ENCODE data around the gene MC1R. TPM values are rescaled to one million over a fixed set of nuclear protein-coding genes. Genes with fewer than 3 reads are reported as not detected.

Gene MC1R
- total RNA-seq, 1 experiment from 2014 or later: 13.4 TPM

DNA sequence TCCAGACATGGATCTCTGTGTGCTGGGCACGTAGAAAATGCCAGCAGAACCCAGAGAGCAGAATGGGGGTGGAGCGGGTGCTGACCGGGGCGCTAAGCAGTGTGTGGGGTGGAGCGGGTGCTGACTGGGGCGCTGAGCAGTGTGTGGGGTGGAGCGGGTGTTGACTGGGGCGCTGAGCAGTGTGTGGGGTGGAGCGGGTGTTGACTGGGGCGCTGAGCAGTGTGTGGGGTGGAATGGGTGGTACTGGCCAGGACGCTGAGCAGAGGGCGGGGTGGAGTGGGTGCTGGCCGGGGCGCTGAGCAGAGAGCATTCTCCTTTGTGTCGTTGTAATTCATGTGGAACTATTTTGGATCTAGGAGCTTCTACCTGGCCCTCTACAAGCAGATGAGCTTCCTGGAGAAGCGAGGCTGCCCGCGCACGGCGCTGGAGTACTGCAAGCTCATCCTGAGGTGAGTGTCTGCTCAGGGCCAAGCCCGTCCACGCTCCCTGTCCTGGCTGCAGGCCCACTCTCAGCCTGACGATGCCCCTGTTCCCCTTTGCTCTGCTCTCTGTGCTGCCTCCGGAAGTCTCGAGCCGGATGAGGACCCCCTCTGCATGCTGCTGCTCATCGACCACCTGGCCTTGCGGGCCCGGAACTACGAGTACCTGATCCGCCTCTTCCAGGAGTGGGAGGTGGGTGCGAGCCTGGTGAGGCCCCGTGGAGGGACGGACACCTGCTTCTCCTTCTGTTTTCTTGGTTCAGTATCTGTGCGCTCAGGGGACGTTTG is 20.3 kb upstream of the MC1R start:
- DNase-seq (ENCODE audit: low spot score): no peak
- TF ChIP-seq, protein P1, sequence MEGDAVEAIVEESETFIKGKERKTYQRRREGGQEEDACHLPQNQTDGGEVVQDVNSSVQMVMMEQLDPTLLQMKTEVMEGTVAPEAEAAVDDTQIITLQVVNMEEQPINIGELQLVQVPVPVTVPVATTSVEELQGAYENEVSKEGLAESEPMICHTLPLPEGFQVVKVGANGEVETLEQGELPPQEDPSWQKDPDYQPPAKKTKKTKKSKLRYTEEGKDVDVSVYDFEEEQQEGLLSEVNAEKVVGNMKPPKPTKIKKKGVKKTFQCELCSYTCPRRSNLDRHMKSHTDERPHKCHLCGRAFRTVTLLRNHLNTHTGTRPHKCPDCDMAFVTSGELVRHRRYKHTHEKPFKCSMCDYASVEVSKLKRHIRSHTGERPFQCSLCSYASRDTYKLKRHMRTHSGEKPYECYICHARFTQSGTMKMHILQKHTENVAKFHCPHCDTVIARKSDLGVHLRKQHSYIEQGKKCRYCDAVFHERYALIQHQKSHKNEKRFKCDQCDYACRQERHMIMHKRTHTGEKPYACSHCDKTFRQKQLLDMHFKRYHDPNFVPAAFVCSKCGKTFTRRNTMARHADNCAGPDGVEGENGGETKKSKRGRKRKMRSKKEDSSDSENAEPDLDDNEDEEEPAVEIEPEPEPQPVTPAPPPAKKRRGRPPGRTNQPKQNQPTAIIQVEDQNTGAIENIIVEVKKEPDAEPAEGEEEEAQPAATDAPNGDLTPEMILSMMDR (conservative IDR thresholded peaks at IDR 0.05; ENCODE audit: low read depth, low read length): no peak
- no peak for TF ChIP-seq EZH2 (IDR thresholded peaks at IDR 0.05; ENCODE audit: borderline replicate concordance, low read depth, low read length, poor library complexity, severe bottlenecking)
- POLR2A ChIA-PET (ENCODE audit: low non-redundant PET): no interaction called here
- Histone ChIP-seq H3K9me3 (ENCODE audit: low read depth, low read length, poor library complexity, severe bottlenecking) (no peaks in the 10 kb centered on the region), H3K4me1 (ENCODE audit: insufficient read depth, low read length, poor library complexity, severe bottlenecking) (no peaks in the 10 kb centered on the region), H3K4me3 (ENCODE audit: low read depth, low read length, poor library complexity, severe bottlenecking) (no peak overlapping the region), H3K27me3 (replicated peaks; ENCODE audit: insufficient read depth, low read depth, low read length, poor library complexity) (no peaks in the 10 kb centered on the region), H3K27ac (ENCODE audit: low read depth, low read length, poor library complexity, severe bottlenecking) (no peak overlapping the region), H3K36me3 (ENCODE audit: insufficient read depth, low read length, poor library complexity, severe bottlenecking) (peaks cover 63% of the 10 kb centered on the region)
- intact Hi-C loops (cut with micrococcal nuclease; ENCODE audit: unreplicated experiment): no loop called here
- CTCF ChIA-PET: no interaction called here
- no TSS peak for BruUV-seq (replicated peaks)

DNA sequence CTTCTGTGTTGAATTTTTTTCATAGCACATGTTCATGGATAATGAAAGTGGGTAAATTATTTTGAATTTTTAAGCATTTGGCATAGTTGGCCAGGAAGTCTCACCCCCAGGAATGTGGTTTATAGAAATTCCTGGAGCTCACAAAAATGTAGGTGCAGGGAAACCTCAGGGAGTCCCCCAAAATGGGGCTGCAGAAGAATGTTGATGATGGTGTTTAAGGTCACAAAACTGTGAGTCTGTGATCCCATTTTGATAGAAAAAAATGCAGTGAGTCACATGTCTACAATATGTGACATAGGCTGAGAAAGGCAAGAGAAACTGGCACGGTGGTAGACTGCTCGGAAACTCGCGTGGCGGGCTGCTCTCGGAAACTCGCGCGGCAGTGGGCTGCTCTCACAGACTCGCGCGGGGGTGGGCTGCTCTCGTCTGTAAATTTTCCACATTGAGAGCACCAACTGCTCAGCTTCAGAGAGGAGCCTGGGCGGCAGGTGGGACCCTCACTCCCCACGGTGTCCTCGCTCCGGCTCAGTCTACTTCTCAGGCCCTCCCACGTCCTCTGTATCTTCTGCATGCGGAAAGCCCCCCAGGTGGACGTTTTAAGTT is 18.7 kb upstream of the MC1R start:
- ChIA-PET POLR2A (ENCODE audit: low non-redundant PET) (no interaction called here), CTCF (no interaction called here)
- H3K4me3 ChIP-seq (ENCODE audit: low read depth, low read length, poor library complexity, severe bottlenecking): no peak overlapping the region
- H3K9me3 ChIP-seq (ENCODE audit: low read depth, low read length, poor library complexity, severe bottlenecking): no peaks in the 10 kb centered on the region
- H3K27ac ChIP-seq (ENCODE audit: low read depth, low read length, poor library complexity, severe bottlenecking): no peak overlapping the region
- no peak for DNase-seq (ENCODE audit: low spot score)
- H3K27me3 ChIP-seq (replicated peaks; ENCODE audit: insufficient read depth, low read depth, low read length, poor library complexity): no peaks in the 10 kb centered on the region
- no peak for TF ChIP-seq EZH2 (IDR thresholded peaks at IDR 0.05; ENCODE audit: borderline replicate concordance, low read depth, low read length, poor library complexity, severe bottlenecking)
- H3K4me1 ChIP-seq (ENCODE audit: insufficient read depth, low read length, poor library complexity, severe bottlenecking): no peaks in the 10 kb centered on the region
- no TSS peak for BruUV-seq (replicated peaks)
- intact Hi-C loops (cut with micrococcal nuclease; ENCODE audit: unreplicated experiment): no loop called here
- H3K36me3 ChIP-seq (ENCODE audit: insufficient read depth, low read length, poor library complexity, severe bottlenecking): peaks cover 70% of the 10 kb centered on the region

DNA sequence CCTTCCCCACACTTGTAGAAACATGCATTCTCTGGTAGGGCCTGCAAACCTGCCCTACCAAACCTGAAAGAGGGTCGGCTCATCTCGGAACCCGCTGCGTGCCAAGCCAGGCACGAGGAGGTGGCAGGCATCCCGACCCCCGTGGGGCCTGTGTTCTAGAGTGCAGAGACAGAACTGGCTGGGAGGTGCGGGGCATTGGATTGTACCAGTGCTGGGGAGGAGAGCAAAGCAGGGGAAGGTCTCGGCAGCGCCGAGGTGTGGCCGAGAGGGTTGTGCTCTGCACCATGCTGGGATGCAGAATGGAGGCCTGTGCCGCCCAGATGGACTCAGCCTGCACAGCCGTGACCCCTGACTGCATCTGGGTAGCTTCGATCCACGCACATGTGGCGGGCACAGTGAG is 17.8 kb upstream of the MC1R start:
- Histone ChIP-seq H3K4me1 (ENCODE audit: insufficient read depth, low read length, poor library complexity, severe bottlenecking) (no peaks in the 10 kb centered on the region), H3K36me3 (ENCODE audit: insufficient read depth, low read length, poor library complexity, severe bottlenecking) (peaks cover 64% of the 10 kb centered on the region), H3K27me3 (replicated peaks; ENCODE audit: insufficient read depth, low read depth, low read length, poor library complexity) (no peaks in the 10 kb centered on the region), H3K4me3 (ENCODE audit: low read depth, low read length, poor library complexity, severe bottlenecking) (no peak overlapping the region), H3K27ac (ENCODE audit: low read depth, low read length, poor library complexity, severe bottlenecking) (no peak overlapping the region), H3K9me3 (ENCODE audit: low read depth, low read length, poor library complexity, severe bottlenecking) (no peaks in the 10 kb centered on the region)
- TF ChIP-seq, protein P1 (conservative IDR thresholded peaks at IDR 0.05; ENCODE audit: low read depth, low read length): no peak
- TF ChIP-seq EZH2 (IDR thresholded peaks at IDR 0.05; ENCODE audit: borderline replicate concordance, low read depth, low read length, poor library complexity, severe bottlenecking): no peak
- ChIA-PET CTCF (no interaction called here), POLR2A (ENCODE audit: low non-redundant PET) (no interaction called here)
- BruUV-seq (replicated peaks): no TSS peak
- intact Hi-C loops (cut with micrococcal nuclease; ENCODE audit: unreplicated experiment): no loop called here
- DNase-seq (ENCODE audit: low spot score): no peak
